Glutamatergic neuron (in vitro differentiated cells): ENCODE measurements around the gene RAB7B. TPM values are rescaled to one million over a fixed set of nuclear protein-coding genes. Genes with fewer than 3 reads are reported as not detected.

ENCODE experiments used
- DNase-seq: peaks from one replicate; pipeline ENCODE4 v3.0.0; 2022
- H3K27ac Mint-ChIP-seq: one replicate; pipeline ENCODE4 v1.8.0; 2020; ENCODE audit warnings: mild to moderate bottlenecking, mixed read lengths, inconsistent platforms; ENCODE audit not compliant: unreplicated experiment
- H3K27me3 Mint-ChIP-seq: one replicate; pipeline ENCODE4 v1.8.0; 2020; ENCODE audit warnings: mild to moderate bottlenecking, moderate library complexity, mixed read lengths, inconsistent platforms; ENCODE audit not compliant: unreplicated experiment
- H3K36me3 Mint-ChIP-seq: one replicate; pipeline ENCODE4 v1.8.0; 2020; ENCODE audit warnings: mild to moderate bottlenecking, mixed read lengths, inconsistent platforms; ENCODE audit not compliant: unreplicated experiment
- H3K4me1 Mint-ChIP-seq: one replicate; pipeline ENCODE4 v1.8.0; 2020; ENCODE audit warnings: mild to moderate bottlenecking, low read depth, mixed read lengths, inconsistent platforms; ENCODE audit not compliant: unreplicated experiment
- H3K4me3 Mint-ChIP-seq: one replicate; pipeline ENCODE4 v1.8.0; 2020; ENCODE audit warnings: mild to moderate bottlenecking, mixed read lengths, inconsistent platforms; ENCODE audit not compliant: unreplicated experiment
- H3K9me3 Mint-ChIP-seq: one replicate; pipeline ENCODE4 v1.8.0; 2020; ENCODE audit warnings: mild to moderate bottlenecking, moderate library complexity, mixed read lengths, inconsistent platforms; ENCODE audit not compliant: unreplicated experiment
- total RNA-seq: library from RNA; stranded (reverse); fragmentation: NEBNext Ultra II Directional; extraction: Animal tissue kit (Norgen Biotek cat#: 25700); gene quantifications from one replicate; pipeline ENCODE4 v1.2.1, GENCODE V29; 2021; ENCODE audit not compliant: unreplicated experiment
- TF ChIP-seq, protein P1 (sequence below): fragments of 200-600 bp; sonication (generic); IDR thresholded peaks from one replicate; pipeline ENCODE4 v1.5.0; 2021; ENCODE audit not compliant: partially characterized antibody, unreplicated experiment

Gene RAB7B
- total RNA-seq, 1 donor from 2014 or later = not detected

DNA sequence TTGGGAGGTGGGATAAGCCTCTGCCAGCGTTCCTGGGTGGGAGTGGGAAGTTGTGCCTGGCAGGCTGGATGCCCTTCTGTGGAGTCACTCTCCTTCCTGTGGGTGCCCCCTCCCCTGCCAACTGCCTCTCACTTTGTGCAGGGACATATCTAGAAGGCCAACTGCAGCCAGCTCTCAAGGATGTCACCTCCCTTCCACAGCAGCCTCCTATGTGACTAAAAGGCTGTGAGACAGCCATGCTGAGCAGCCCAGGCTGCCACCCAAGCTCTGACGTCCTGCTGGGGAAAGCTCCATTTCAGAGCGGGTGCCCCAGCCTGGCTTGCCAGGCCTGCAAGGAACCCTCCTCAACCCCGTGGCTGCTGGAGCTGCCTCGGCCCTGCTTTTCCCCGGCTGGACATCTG, 40.4 kb downstream of the RAB7B start:
- Mint-ChIP-seq H3K36me3 (no peaks in the 10 kb centered on the region), H3K27ac (no peak overlapping the region), H3K4me1 (peaks cover 18% of the 10 kb centered on the region), H3K27me3 (peaks cover 3% of the 10 kb centered on the region), H3K9me3 (peaks cover 5% of the 10 kb centered on the region), H3K4me3 (no peak overlapping the region)
- no peak for DNase-seq
- TF ChIP-seq, protein P1, sequence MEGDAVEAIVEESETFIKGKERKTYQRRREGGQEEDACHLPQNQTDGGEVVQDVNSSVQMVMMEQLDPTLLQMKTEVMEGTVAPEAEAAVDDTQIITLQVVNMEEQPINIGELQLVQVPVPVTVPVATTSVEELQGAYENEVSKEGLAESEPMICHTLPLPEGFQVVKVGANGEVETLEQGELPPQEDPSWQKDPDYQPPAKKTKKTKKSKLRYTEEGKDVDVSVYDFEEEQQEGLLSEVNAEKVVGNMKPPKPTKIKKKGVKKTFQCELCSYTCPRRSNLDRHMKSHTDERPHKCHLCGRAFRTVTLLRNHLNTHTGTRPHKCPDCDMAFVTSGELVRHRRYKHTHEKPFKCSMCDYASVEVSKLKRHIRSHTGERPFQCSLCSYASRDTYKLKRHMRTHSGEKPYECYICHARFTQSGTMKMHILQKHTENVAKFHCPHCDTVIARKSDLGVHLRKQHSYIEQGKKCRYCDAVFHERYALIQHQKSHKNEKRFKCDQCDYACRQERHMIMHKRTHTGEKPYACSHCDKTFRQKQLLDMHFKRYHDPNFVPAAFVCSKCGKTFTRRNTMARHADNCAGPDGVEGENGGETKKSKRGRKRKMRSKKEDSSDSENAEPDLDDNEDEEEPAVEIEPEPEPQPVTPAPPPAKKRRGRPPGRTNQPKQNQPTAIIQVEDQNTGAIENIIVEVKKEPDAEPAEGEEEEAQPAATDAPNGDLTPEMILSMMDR = no peak

DNA sequence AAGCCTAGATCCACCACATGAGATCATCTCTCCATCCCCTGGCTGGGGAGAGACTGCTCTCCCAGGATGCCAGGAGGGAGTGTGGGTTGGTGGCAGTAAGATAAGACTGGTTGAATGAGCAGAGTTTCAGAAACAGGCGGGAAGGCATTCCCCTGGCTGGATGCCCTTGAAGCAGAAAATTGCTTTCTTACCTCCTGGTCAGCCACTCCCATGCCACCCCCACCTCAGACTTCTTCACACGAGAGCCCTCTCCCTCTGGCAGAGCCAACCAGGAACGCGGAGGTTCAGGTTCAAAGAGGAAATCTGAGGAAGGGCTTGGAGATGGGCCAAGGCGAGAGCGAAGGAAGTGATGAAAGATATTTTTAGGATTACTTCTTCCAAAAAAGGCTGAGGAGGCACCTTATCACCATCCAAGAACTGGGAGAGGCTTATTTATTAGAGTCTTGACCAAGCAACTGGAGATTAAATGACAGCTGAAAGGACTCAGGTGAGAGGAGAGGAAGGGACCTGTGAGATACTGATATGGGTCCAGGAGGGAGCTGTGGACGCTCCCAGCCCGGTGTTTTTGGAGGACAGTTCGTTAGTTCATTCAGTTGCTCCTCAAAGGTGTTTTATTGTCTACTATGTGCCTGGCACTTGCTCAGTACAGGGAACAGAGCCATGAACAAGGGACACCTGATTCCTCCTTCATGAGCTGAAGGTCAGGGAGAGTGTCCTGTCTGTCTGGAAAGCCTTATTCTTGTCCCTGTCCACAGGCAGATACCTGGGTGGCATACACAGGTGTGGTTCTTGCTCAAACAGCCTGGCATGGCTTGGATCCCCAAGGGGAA, 41.0 kb downstream of the RAB7B start:
- Mint-ChIP-seq H3K9me3 (peaks cover 5% of the 10 kb centered on the region), H3K27ac (no peak overlapping the region), H3K4me1 (peaks cover 12% of the 10 kb centered on the region), H3K4me3 (no peak overlapping the region), H3K36me3 (no peaks in the 10 kb centered on the region), H3K27me3 (peaks cover 3% of the 10 kb centered on the region)
- DNase-seq = no peak
- TF ChIP-seq, protein P1 = no peak

DNA sequence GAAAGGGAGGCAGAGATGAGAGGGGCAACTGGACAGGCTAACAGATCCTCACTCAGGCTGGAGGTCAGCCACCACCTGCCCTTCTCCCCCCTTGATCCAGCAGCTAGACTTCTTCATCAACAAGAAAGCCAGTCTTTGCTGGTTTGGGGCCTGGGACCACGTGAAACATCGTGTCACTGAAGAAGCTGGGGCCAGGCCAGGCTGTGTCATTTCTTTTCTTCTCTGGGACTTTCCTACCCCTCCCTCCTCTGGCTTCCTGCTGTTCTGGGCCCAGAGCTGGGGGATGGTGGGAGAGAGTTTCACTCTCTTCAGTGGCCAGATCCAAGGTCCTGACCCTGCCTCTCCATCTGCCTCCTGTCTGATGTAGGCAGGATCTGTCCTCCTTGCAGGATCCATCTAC, 41.8 kb downstream of the RAB7B start:
- peaks cover 5% of the 10 kb centered on the region for H3K9me3 Mint-ChIP-seq
- DNase-seq = no peak
- H3K4me1 Mint-ChIP-seq = peaks cover 12% of the 10 kb centered on the region
- H3K36me3 Mint-ChIP-seq = no peaks in the 10 kb centered on the region
- no peak overlapping the region for H3K4me3 Mint-ChIP-seq
- peaks cover 3% of the 10 kb centered on the region for H3K27me3 Mint-ChIP-seq
- TF ChIP-seq, protein P1 = no peak
- H3K27ac Mint-ChIP-seq = no peak overlapping the region

DNA sequence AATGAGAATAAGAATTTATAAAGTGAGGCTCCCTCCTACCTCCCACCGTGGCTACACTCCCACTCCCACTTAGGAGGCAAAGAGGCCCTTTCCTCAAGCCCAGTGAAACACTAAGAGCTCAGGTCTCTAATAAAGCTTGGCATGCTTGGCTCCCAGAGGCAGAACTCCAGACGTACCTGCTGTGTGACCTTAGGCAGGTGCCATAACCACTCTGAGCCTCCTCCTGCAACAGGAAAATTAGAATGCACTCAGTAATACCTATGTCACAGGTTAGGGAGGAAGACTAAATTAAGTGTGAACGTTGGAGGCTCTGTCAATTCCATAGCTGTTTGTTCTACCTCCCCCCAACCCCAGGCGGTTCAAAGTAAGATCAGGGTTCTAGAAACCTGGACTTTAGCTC, 43.4 kb downstream of the RAB7B start:
- DNase-seq = no peak
- Mint-ChIP-seq H3K9me3 (peaks cover 4% of the 10 kb centered on the region), H3K27ac (no peak overlapping the region), H3K4me1 (peaks cover 15% of the 10 kb centered on the region), H3K27me3 (peaks cover 3% of the 10 kb centered on the region), H3K4me3 (no peak overlapping the region), H3K36me3 (no peaks in the 10 kb centered on the region)
- TF ChIP-seq, protein P1 = no peak

DNA sequence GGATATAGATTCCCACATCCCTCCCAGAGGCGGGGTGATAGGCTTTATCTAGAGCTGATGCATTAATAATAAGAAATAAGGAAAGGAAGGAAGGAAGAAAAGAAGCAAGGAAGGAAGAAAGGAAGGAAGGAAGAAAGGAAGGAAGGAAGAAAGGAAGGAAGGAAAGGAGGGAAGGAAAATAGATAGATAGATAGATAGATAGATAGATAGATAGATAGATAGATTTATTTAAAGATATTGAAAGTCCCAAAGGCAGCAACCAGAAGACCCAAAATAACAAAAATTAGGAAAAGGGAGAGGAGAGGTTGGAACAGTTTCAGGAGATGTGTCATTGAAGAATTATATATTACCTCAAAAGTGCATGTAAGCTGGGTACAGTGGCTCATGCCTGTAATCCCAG, 47.7 kb downstream of the RAB7B start:
- H3K9me3 Mint-ChIP-seq = peaks cover under 1% of the 10 kb centered on the region
- no peak overlapping the region for H3K27ac Mint-ChIP-seq
- H3K4me3 Mint-ChIP-seq = no peak overlapping the region
- peaks cover 15% of the 10 kb centered on the region for H3K4me1 Mint-ChIP-seq
- no peak for DNase-seq
- peaks cover 5% of the 10 kb centered on the region for H3K27me3 Mint-ChIP-seq
- TF ChIP-seq, protein P1 = no peak
- no peaks in the 10 kb centered on the region for H3K36me3 Mint-ChIP-seq
